Stimulated activated CD4-positive, alpha-beta T cell treated with anti-CD3 and anti-CD28 coated beads, Interleukin-15, amount 100 ng/mL, for 48 hours (primary cell): ENCODE data around the gene FOXRED1.
"Not testable (repeated sequence)": the region's sequence is repeated elsewhere in the genome, so short reads cannot be mapped to it uniquely, and the experiment has no call there.

Experiments used
- DNase-seq, 2 donors: peaks; one replicate each; pipeline ENCODE4 v3.0.0-alpha.2; 2020; ENCODE audit warnings: low read depth in 2 of 2

The FOXRED1 gene

GRCh38 chr11:126268708-126269579 lies at the start of gene FOXRED1, which contains the start of gene SRPRA:
FOXRED1 (plus strand) TSS chr11:126269154; CDS start chr11:126269207, 53 bp downstream.
SRPRA (minus strand) TSS chr11:126268895; CDS start chr11:126268804, 91 bp downstream.
- DNase-seq = peak; percentile 99 to 100

GRCh38 chr11:126219547-126219946 lies 49.4 kb upstream of the FOXRED1 start:
- no peak for DNase-seq

GRCh38 chr11:126224647-126225294 lies 44.2 kb upstream of the FOXRED1 start:
- DNase-seq = no peak

GRCh38 chr11:126225295-126225665 lies 43.7 kb upstream of the FOXRED1 start:
- no peak for DNase-seq

GRCh38 chr11:126226334-126227084 lies 42.4 kb upstream of the FOXRED1 start:
- DNase-seq = no peak

GRCh38 chr11:126229858-126230540 lies 39.0 kb upstream of the FOXRED1 start:
- no peak for DNase-seq

- no peak for DNase-seq
Measured at GRCh38 chr11:126231725-126232459, 37.1 kb upstream of the FOXRED1 start.

- no peak for DNase-seq
Measured at GRCh38 chr11:126232683-126233082, 36.3 kb upstream of the FOXRED1 start.

- no peak for DNase-seq
Measured at GRCh38 chr11:126233391-126233790, 35.6 kb upstream of the FOXRED1 start.

- no peak for DNase-seq
Measured at GRCh38 chr11:126246636-126247035, 22.3 kb upstream of the FOXRED1 start.

- DNase-seq = no peak
Measured at GRCh38 chr11:126253265-126253664, 15.7 kb upstream of the FOXRED1 start.

GRCh38 chr11:126254819-126255218 lies 14.1 kb upstream of the FOXRED1 start:
- no peak for DNase-seq

GRCh38 chr11:126255507-126255906 lies 13.4 kb upstream of the FOXRED1 start:
- not testable (repeated sequence) for DNase-seq

GRCh38 chr11:126256216-126256615 lies 12.7 kb upstream of the FOXRED1 start:
- DNase-seq = no peak

- DNase-seq = no peak
Measured at GRCh38 chr11:126257144-126257543, 11.8 kb upstream of the FOXRED1 start.

- DNase-seq = no peak
Measured at GRCh38 chr11:126257764-126258163, 11.2 kb upstream of the FOXRED1 start.

- no peak for DNase-seq
Measured at GRCh38 chr11:126262216-126262615, 6.7 kb upstream of the FOXRED1 start.

- DNase-seq = no peak
Measured at GRCh38 chr11:126263489-126263888, 5.5 kb upstream of the FOXRED1 start.

- no peak for DNase-seq
Measured at GRCh38 chr11:126265811-126266210, 3.1 kb upstream of the FOXRED1 start.

- DNase-seq = no peak
Measured at GRCh38 chr11:126267650-126268049, 1.3 kb upstream of the FOXRED1 start.

- no peak for DNase-seq
Measured at GRCh38 chr11:126268361-126268707, 620 bp upstream of the FOXRED1 start.
